Glutamatergic neuron (in vitro differentiated cells): ENCODE results near the gene MS4A18. TPM values are rescaled to one million over a fixed set of nuclear protein-coding genes. Genes with fewer than 3 reads are reported as not detected.

Source experiments
- DNase-seq: peaks from one replicate; pipeline ENCODE4 v3.0.0; 2022
- H3K27ac Mint-ChIP-seq: one replicate; pipeline ENCODE4 v1.8.0; 2020; ENCODE audit warnings: mild to moderate bottlenecking, mixed read lengths, inconsistent platforms; ENCODE audit not compliant: unreplicated experiment
- H3K27me3 Mint-ChIP-seq: one replicate; pipeline ENCODE4 v1.8.0; 2020; ENCODE audit warnings: mild to moderate bottlenecking, moderate library complexity, mixed read lengths, inconsistent platforms; ENCODE audit not compliant: unreplicated experiment
- H3K36me3 Mint-ChIP-seq: one replicate; pipeline ENCODE4 v1.8.0; 2020; ENCODE audit warnings: mild to moderate bottlenecking, mixed read lengths, inconsistent platforms; ENCODE audit not compliant: unreplicated experiment
- H3K4me1 Mint-ChIP-seq: one replicate; pipeline ENCODE4 v1.8.0; 2020; ENCODE audit warnings: mild to moderate bottlenecking, low read depth, mixed read lengths, inconsistent platforms; ENCODE audit not compliant: unreplicated experiment
- H3K4me3 Mint-ChIP-seq: one replicate; pipeline ENCODE4 v1.8.0; 2020; ENCODE audit warnings: mild to moderate bottlenecking, mixed read lengths, inconsistent platforms; ENCODE audit not compliant: unreplicated experiment
- H3K9me3 Mint-ChIP-seq: one replicate; pipeline ENCODE4 v1.8.0; 2020; ENCODE audit warnings: mild to moderate bottlenecking, moderate library complexity, mixed read lengths, inconsistent platforms; ENCODE audit not compliant: unreplicated experiment
- CTCF ChIP-seq: fragments of 200-600 bp; sonication (generic); IDR thresholded peaks from one replicate; pipeline ENCODE4 v1.5.0; 2021; ENCODE audit not compliant: partially characterized antibody, unreplicated experiment
- total RNA-seq: library from RNA; stranded (reverse); fragmentation: NEBNext Ultra II Directional; extraction: Animal tissue kit (Norgen Biotek cat#: 25700); gene quantifications from one replicate; pipeline ENCODE4 v1.2.1, GENCODE V29; 2021; ENCODE audit not compliant: unreplicated experiment

The MS4A18 gene
- total RNA-seq, 1 donor from 2014 or later = not detected

- Mint-ChIP-seq H3K36me3 (no peaks in the 10 kb centered on the region), H3K9me3 (no peaks in the 10 kb centered on the region), H3K4me3 (no peak overlapping the region), H3K27ac (no peak overlapping the region), H3K27me3 (no peaks in the 10 kb centered on the region), H3K4me1 (no peaks in the 10 kb centered on the region)
- DNase-seq = no peak
- no peak for TF ChIP-seq CTCF
These were observed 37.1 kb downstream of the MS4A18 start for GRCh38 chr11:60761436-60762190.

GRCh38 chr11:60762851-60763691 is 38.6 kb downstream of the MS4A18 start:
- peak; percentile 70 for TF ChIP-seq CTCF
- no peak overlapping the region for H3K27ac Mint-ChIP-seq
- H3K4me3 Mint-ChIP-seq = no peak overlapping the region
- no peaks in the 10 kb centered on the region for H3K36me3 Mint-ChIP-seq
- H3K27me3 Mint-ChIP-seq = peaks cover 3% of the 10 kb centered on the region
- H3K4me1 Mint-ChIP-seq = no peaks in the 10 kb centered on the region
- H3K9me3 Mint-ChIP-seq = no peaks in the 10 kb centered on the region
- DNase-seq = no peak

GRCh38 chr11:60763692-60764369 is 39.3 kb downstream of the MS4A18 start:
- H3K4me3 Mint-ChIP-seq = no peak overlapping the region
- no peaks in the 10 kb centered on the region for H3K36me3 Mint-ChIP-seq
- no peak overlapping the region for H3K27ac Mint-ChIP-seq
- DNase-seq = no peak
- H3K9me3 Mint-ChIP-seq = peaks cover 3% of the 10 kb centered on the region
- TF ChIP-seq CTCF = no peak
- peaks cover 3% of the 10 kb centered on the region for H3K27me3 Mint-ChIP-seq
- no peaks in the 10 kb centered on the region for H3K4me1 Mint-ChIP-seq

- no peaks in the 10 kb centered on the region for H3K4me1 Mint-ChIP-seq
- no peak for TF ChIP-seq CTCF
These were observed 40.4 kb downstream of the MS4A18 start for GRCh38 chr11:60764879-60765278.

More at GRCh38 chr11:60764879-60765278, 40.4 kb downstream of the MS4A18 start:
- Mint-ChIP-seq H3K9me3 (peaks cover 6% of the 10 kb centered on the region), H3K4me3 (no peak overlapping the region), H3K27me3 (peaks cover 3% of the 10 kb centered on the region), H3K36me3 (no peaks in the 10 kb centered on the region), H3K27ac (no peak overlapping the region)
- DNase-seq = no peak
